Measurements from ENCODE around the gene PDCD1LG2.
A peak's percentile ranks its signal among the peaks of the same experiment; 100 is the strongest.
"Not testable (repeated sequence)": the region's sequence is repeated elsewhere in the genome, so short reads cannot be mapped to it uniquely, and the experiment has no call there.

The PDCD1LG2 gene

GRCh38 chr9:5486988-5487387, 23.3 kb upstream of the PDCD1LG2 start:
- no peak for DNase-seq (ENCODE audit: low spot score)
- no peak for TF ChIP-seq CTCF (IDR thresholded peaks at IDR 0.05; ENCODE audit: extremely low read depth, missing control alignments)

GRCh38 chr9:5488221-5489008, 21.9 kb upstream of the PDCD1LG2 start:
- DNase-seq (ENCODE audit: low spot score) = no peak
- no peak for TF ChIP-seq CTCF (IDR thresholded peaks at IDR 0.05; ENCODE audit: extremely low read depth, missing control alignments)

- no peak for TF ChIP-seq CTCF (IDR thresholded peaks at IDR 0.05; ENCODE audit: extremely low read depth, missing control alignments)
- DNase-seq (ENCODE audit: low spot score) = no peak
Observed at GRCh38 chr9:5489630-5490490, 20.5 kb upstream of the PDCD1LG2 start.

- TF ChIP-seq CTCF (IDR thresholded peaks at IDR 0.05; ENCODE audit: extremely low read depth, missing control alignments) = no peak
- no peak for DNase-seq (ENCODE audit: low spot score)
Observed at GRCh38 chr9:5492965-5493678, 17.2 kb upstream of the PDCD1LG2 start.

GRCh38 chr9:5493679-5494511, 16.4 kb upstream of the PDCD1LG2 start:
- no peak for TF ChIP-seq CTCF (IDR thresholded peaks at IDR 0.05; ENCODE audit: extremely low read depth, missing control alignments)
- peak; percentile 79 for DNase-seq (ENCODE audit: low spot score)

GRCh38 chr9:5494765-5495164, 15.6 kb upstream of the PDCD1LG2 start:
- DNase-seq (ENCODE audit: low spot score) = not testable (repeated sequence)

- no peak for TF ChIP-seq CTCF (IDR thresholded peaks at IDR 0.05; ENCODE audit: extremely low read depth, missing control alignments)
- no peak for DNase-seq (ENCODE audit: low spot score)
Observed at GRCh38 chr9:5499157-5499556, 11.2 kb upstream of the PDCD1LG2 start.
